AG09309 (cell line): ENCODE results near the gene NLGN4X.

Source experiments
- DNase-seq: peaks from one replicate; pipeline ENCODE4 v3.0.0-alpha.2; 2010; ENCODE audit warnings: low read depth
- H3K4me3 ChIP-seq: 2 replicates; pipeline ENCODE4 v1.5.1; 2011; ENCODE audit warnings: mild to moderate bottlenecking, low read depth, low read length, moderate library complexity; ENCODE audit not compliant: control insufficient read depth
- CTCF ChIP-seq: IDR thresholded peaks from 2 replicates; pipeline ENCODE4 v1.5.1; 2011; ENCODE audit warnings: mild to moderate bottlenecking, low read depth, low read length, inconsistent platforms; ENCODE audit not compliant: insufficient read depth, control insufficient read depth; ENCODE audit errors: missing control alignments

NLGN4X gene

GRCh38 chrX:6169407-6169806 is 59.3 kb downstream of the NLGN4X start:
- H3K4me3 ChIP-seq, result no peak overlapping the region
- no peak for TF ChIP-seq CTCF
- no peak for DNase-seq

- no peak for DNase-seq
- TF ChIP-seq CTCF, result no peak
- H3K4me3 ChIP-seq, result no peak overlapping the region
Measured at GRCh38 chrX:6163721-6164120, 64.9 kb downstream of the NLGN4X start.

- no peak for DNase-seq
- no peak overlapping the region for H3K4me3 ChIP-seq
- no peak for TF ChIP-seq CTCF
Measured at GRCh38 chrX:6159468-6159867, 69.2 kb downstream of the NLGN4X start.

- DNase-seq, result no peak
- H3K4me3 ChIP-seq, result no peak overlapping the region
- no peak for TF ChIP-seq CTCF
Measured at GRCh38 chrX:6151971-6152370, 76.7 kb downstream of the NLGN4X start.

GRCh38 chrX:6149060-6149872 is 79.4 kb downstream of the NLGN4X start:
- no peak for TF ChIP-seq CTCF
- DNase-seq, result no peak
- no peak overlapping the region for H3K4me3 ChIP-seq

GRCh38 chrX:6134255-6134654 is 94.4 kb downstream of the NLGN4X start:
- no peak for DNase-seq
- no peak for TF ChIP-seq CTCF
- no peak overlapping the region for H3K4me3 ChIP-seq
